HepG2 (cell line): ENCODE data around the gene FBLN5. TPM values are rescaled to one million over a fixed set of nuclear protein-coding genes. Genes with fewer than 3 reads are reported as not detected.

ENCODE experiments used
- ATAC-seq: fragments of 200-7000 bp; cut with Tn5 transposase; 3 replicates; pipeline ENCODE4 v1.9.1; 2020; ENCODE audit warnings: mild to moderate bottlenecking, moderate library complexity
- BruUV-seq: library from RNA; stranded (reverse); fragments of 400-500 nt; replicated peaks from 2 replicates; lab custom pipeline; 2021; lab: Mats Ljungman, UMichigan
- CTCF ChIA-PET: fragments of 300-600 bp; formaldehyde crosslinking; extraction: SDS; loops from one replicate; lab custom pipeline; 2021; ENCODE audit warnings: low total read pairs, inconsistent platforms, low intra/inter-chr PET ratio; lab: Yijun Ruan, JAX
- POLR2A ChIA-PET: fragments of 350-600 bp; sonication (Branson Sonifier 250); formaldehyde crosslinking; loops from one replicate; lab custom pipeline; 2020; ENCODE audit warnings: antibody characterized with exemption, inconsistent platforms; lab: Yijun Ruan, JAX
- DNase-seq: peaks from one replicate; pipeline ENCODE4 v3.0.0-alpha.2; 2015; ENCODE audit warnings: low spot score
- FAIRE-seq: peaks from 3 replicates; lab custom pipeline; 2011; peaks lifted over from hg19 to GRCh38; lab: Jason Lieb, UNC
- H2AFZ ChIP-seq: one replicate; pipeline ENCODE4 v1.6.1; 2011; ENCODE audit warnings: low read length, inconsistent platforms
- H3K27ac ChIP-seq: fragments of 300-600 bp; 3 replicates; pipeline ENCODE4 v1.8.0; 2011; ENCODE audit warnings: mixed run types, mild to moderate bottlenecking, mixed read lengths, low read length, inconsistent platforms; ENCODE audit not compliant: insufficient read depth; ENCODE audit errors: extremely low read length
- H3K27me3 ChIP-seq, 2 experiments: fragments of 200-600 bp in 1 of 2; 2 replicates in 1 of 2; 3 replicates in 1 of 2; pipeline versions ENCODE4 v1.6.0 to v1.8.0; 2011; ENCODE audit warnings: low read length in 2 of 2, mild to moderate bottlenecking in 2 of 2, moderate library complexity in 2 of 2, inconsistent platforms in 1 of 2; ENCODE audit not compliant: insufficient read depth in 2 of 2, control insufficient read depth in 1 of 2
- H3K36me3 ChIP-seq, 2 experiments: fragments of 200-600 bp in 1 of 2; replicated peaks in 1 of 2; 2 replicates in 1 of 2; 3 replicates in 1 of 2; pipeline versions ENCODE4 v1.5.1 to v1.8.0; 2011; ENCODE audit warnings: low read length in 2 of 2, inconsistent platforms in 1 of 2; ENCODE audit not compliant: insufficient read depth in 2 of 2, control insufficient read depth in 1 of 2
- H3K4me1 ChIP-seq: 2 replicates; pipeline ENCODE4 v1.5.1; 2012; ENCODE audit warnings: low read length, inconsistent platforms; ENCODE audit not compliant: insufficient read depth
- H3K4me2 ChIP-seq: 2 replicates; pipeline ENCODE4 v1.6.0; 2011; ENCODE audit warnings: low read depth, low read length, inconsistent platforms
- H3K4me3 ChIP-seq, 3 experiments: fragments of 200-600 bp in 1 of 3; sonication (generic), shearing (Covaris generic) in 1 of 3; replicated peaks in 1 of 3; 2 replicates each; pipeline ENCODE4 v1.5.1; 2011 to 2016; ENCODE audit warnings: low read length in 3 of 3, inconsistent platforms in 2 of 3, low read depth in 2 of 3, mild to moderate bottlenecking in 2 of 3, control low read depth in 1 of 3, mixed read lengths in 1 of 3; ENCODE audit not compliant: insufficient read depth in 1 of 3
- H3K79me2 ChIP-seq: one replicate; pipeline ENCODE4 v1.6.1; 2011; ENCODE audit warnings: low read length, inconsistent platforms; ENCODE audit not compliant: insufficient read depth
- H3K9ac ChIP-seq: 2 replicates; pipeline ENCODE4 v1.6.0; 2011; ENCODE audit warnings: mild to moderate bottlenecking, low read depth, low read length, inconsistent platforms; ENCODE audit not compliant: insufficient read depth
- H3K9me3 ChIP-seq: 2 replicates; pipeline ENCODE4 v1.5.1; 2012; ENCODE audit warnings: mild to moderate bottlenecking, low read length
- H4K20me1 ChIP-seq: 2 replicates; pipeline ENCODE4 v1.6.0; 2011; ENCODE audit warnings: inconsistent platforms, mild to moderate bottlenecking, low read length, moderate library complexity; ENCODE audit not compliant: insufficient read depth
- BORCS8-MEF2B ChIP-seq: sonication (generic); formaldehyde crosslinking; IDR thresholded peaks from 2 replicates; pipeline ENCODE4 v1.8.0; 2022; ENCODE audit warnings: mild to moderate bottlenecking, missing genetic modification reagents
- IRX3 ChIP-seq: sonication (generic); formaldehyde crosslinking; IDR thresholded peaks from 2 replicates; pipeline ENCODE4 v1.8.1; 2023; ENCODE audit warnings: mild to moderate bottlenecking, low read depth, missing genetic modification reagents, borderline replicate concordance
- JARID2 ChIP-seq: sonication (generic); formaldehyde crosslinking; IDR thresholded peaks from 2 replicates; pipeline ENCODE4 v1.8.1; 2023; ENCODE audit warnings: missing genetic modification reagents, inconsistent platforms; ENCODE audit not compliant: insufficient replicate concordance
- KLF13 ChIP-seq: sonication (generic); formaldehyde crosslinking; IDR thresholded peaks from 2 replicates; pipeline ENCODE4 v1.4.0; 2020; ENCODE audit warnings: mild to moderate bottlenecking, missing genetic modification reagents
- MYNN ChIP-seq: sonication (generic); formaldehyde crosslinking; IDR thresholded peaks from 2 replicates; pipeline ENCODE4 v1.4.0; 2020; ENCODE audit warnings: mild to moderate bottlenecking, low read depth, missing genetic modification reagents
- SP140L ChIP-seq: sonication (generic); formaldehyde crosslinking; IDR thresholded peaks from 2 replicates; pipeline ENCODE4 v1.4.0; 2020; ENCODE audit warnings: missing genetic modification reagents, borderline replicate concordance
- TARDBP ChIP-seq: sonication (generic); formaldehyde crosslinking; IDR thresholded peaks from 2 replicates; pipeline ENCODE4 v1.8.0; 2022; ENCODE audit warnings: mild to moderate bottlenecking, missing genetic modification reagents
- THRA ChIP-seq: sonication (generic); formaldehyde crosslinking; IDR thresholded peaks from 2 replicates; pipeline ENCODE4 v1.4.0; 2020; ENCODE audit warnings: missing genetic modification reagents, borderline replicate concordance
- TRIM24 ChIP-seq: sonication (generic); formaldehyde crosslinking; IDR thresholded peaks from 2 replicates; pipeline ENCODE4 v1.8.0; 2022; ENCODE audit warnings: mild to moderate bottlenecking, missing genetic modification reagents
- ZC3H13 ChIP-seq: sonication (generic); formaldehyde crosslinking; IDR thresholded peaks from 2 replicates; pipeline ENCODE4 v1.8.1; 2023; ENCODE audit warnings: mild to moderate bottlenecking, missing genetic modification reagents, moderate library complexity
- ZNF20 ChIP-seq: sonication (generic); formaldehyde crosslinking; IDR thresholded peaks from 2 replicates; pipeline ENCODE4 v1.4.0; 2020; ENCODE audit warnings: mild to moderate bottlenecking, moderate library complexity, missing genetic modification reagents
- ZNF501 ChIP-seq: sonication (generic); formaldehyde crosslinking; IDR thresholded peaks from 2 replicates; pipeline ENCODE4 v1.5.1; 2020; ENCODE audit warnings: mild to moderate bottlenecking, moderate library complexity, missing genetic modification reagents
- ZNF83 ChIP-seq: sonication (generic); formaldehyde crosslinking; IDR thresholded peaks from 2 replicates; pipeline ENCODE4 v1.4.0; 2020; ENCODE audit warnings: missing genetic modification reagents, mild to moderate bottlenecking, borderline replicate concordance
- WGBS: methylation state at CpG from one replicate; pipeline ENCODE4 v1.1.6; 2017; ENCODE audit warnings: low lambda C conversion rate; 5-methylcytosine and 5-hydroxymethylcytosine counted together
- in situ Hi-C: cut with HindIII; loops from 2 replicates; pipeline ENCODE4 v1.10.0; 2017; ENCODE audit warnings: low pct_unique_long_range_greater_than_20kb; ENCODE audit not compliant: extremely low pct_ligation_motif_present
- intact Hi-C: fragments of 100-400 bp; cut with micrococcal nuclease; formaldehyde crosslinking; loops from one replicate; pipeline ENCODE4 v1.10.0; 2022; ENCODE audit not compliant: unreplicated experiment
- polyA plus RNA-seq, 8 experiments: library from polyadenylated mRNA; depleted of rRNA in 3 of 8; stranded (reverse) in 7 of 8; unstranded in 1 of 8; fragments of >200 nt; fragmentation: Illumina TruSeq in 4 of 8; extraction: Trizol in 4 of 8; gene quantifications; 2 replicates each; pipeline versions ENCODE4 v1.2.1 to v1.2.3, GENCODE V29; 2011 to 2016; ENCODE audit warnings: low read depth in 4 of 8, missing spikeins in 1 of 8, mixed read lengths in 1 of 8; ENCODE audit not compliant: insufficient read depth in 1 of 8
- total RNA-seq, 5 experiments: library from RNA; depleted of rRNA; stranded (reverse); fragments of >200 nt; fragmentation: Illumina TruSeq; extraction: Trizol; gene quantifications; 2 replicates each; pipeline ENCODE4 v1.2.3, GENCODE V29; 2016; ENCODE audit warnings: low read depth in 1 of 5
- TF ChIP-seq, protein P1 (sequence below): sonication (generic); formaldehyde crosslinking; IDR thresholded peaks from 2 replicates; pipeline ENCODE4 v1.4.0; 2020; ENCODE audit warnings: mild to moderate bottlenecking, low read depth, missing genetic modification reagents
- TF ChIP-seq, protein P2 (sequence below): sonication (generic); formaldehyde crosslinking; IDR thresholded peaks from 2 replicates; pipeline ENCODE4 v1.5.0; 2020; ENCODE audit warnings: mild to moderate bottlenecking, missing genetic modification reagents, borderline replicate concordance
- TF ChIP-seq, protein P3 (sequence below): sonication (generic); formaldehyde crosslinking; IDR thresholded peaks from 2 replicates; pipeline ENCODE4 v1.4.0; 2020; ENCODE audit warnings: missing genetic modification reagents, low read depth, mild to moderate bottlenecking, borderline replicate concordance

Gene FBLN5
- total and polyA plus RNA-seq, 2 of the 13 experiments (the other 11 are each of a cell fraction or from before 2014, with no cell fraction given): 0.38 to 0.77 TPM

DNA sequence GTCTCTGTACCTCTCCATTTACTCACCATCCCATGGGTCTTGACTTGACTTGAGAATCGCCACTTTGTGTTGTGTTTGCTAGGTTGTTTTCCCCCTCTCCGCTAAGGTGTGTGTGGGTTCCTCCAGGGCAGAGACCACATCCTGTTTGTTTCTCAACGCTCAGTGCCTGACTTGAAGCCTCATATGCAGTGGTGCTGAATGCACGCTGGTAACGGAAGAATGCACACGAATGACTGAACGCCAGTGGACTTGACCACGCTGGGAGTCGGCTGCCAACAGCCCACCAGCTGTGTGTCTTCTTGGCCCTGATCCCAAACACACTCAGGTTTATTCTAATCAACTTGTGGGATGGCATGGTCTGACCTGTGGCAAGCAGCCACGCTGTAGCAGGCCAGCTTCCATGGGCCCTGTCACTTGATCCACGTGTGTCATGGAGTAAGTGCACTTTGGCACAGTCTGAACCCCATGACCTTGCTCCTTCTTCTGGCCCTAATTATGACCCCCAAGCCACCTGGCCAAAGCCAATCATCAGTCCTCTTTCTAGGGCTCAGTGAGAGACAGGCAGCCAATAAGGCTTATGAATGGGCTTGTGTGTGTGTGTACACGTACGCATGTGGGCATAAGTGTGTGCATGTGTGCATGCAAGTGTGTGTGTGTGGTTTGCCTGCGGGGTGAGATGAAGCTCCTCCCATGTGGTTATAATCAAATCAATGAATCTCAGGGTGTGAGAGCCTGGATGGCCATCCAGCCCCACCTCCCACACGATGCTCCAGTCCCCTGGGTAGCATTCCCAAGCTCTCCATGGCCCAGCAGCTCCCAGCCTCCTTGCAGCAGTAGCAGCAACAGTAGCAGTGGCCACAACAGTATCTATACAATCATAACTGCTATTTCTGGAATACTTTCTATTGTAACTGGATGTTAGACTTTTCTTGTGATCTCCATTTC is 73.8 kb downstream of the FBLN5 start:
- Histone ChIP-seq H3K36me3 (no peaks in the 10 kb centered on the region), H3K27ac (no peak overlapping the region), H3K79me2 (no peaks in the 10 kb centered on the region), H3K4me2 (no peak overlapping the region), H3K4me3 (no peak overlapping the region), H3K4me1 (peaks cover 38% of the 10 kb centered on the region), H4K20me1 (no peaks in the 10 kb centered on the region), H3K9ac (no peak overlapping the region), H2AFZ (no peak overlapping the region), H3K27me3 (0 out of 5 replicates have a peak, but pooled peaks cover 0 to 2% of the 10 kb centered on the region in 2 experiments), H3K9me3 (no peaks in the 10 kb centered on the region)
- no TSS peak for BruUV-seq
- DNase-seq (no peak), ATAC-seq (no peak), FAIRE-seq (no peak)
- ChIA-PET CTCF (no interaction called here), POLR2A (no interaction called here)
- intact Hi-C loops (no loop called here), in situ Hi-C loops (no loop called here)
- 71% methylated on average over 15 of the region's 15 CpGs for WGBS
- TF ChIP-seq MYNN (CRISPR knock-in tag): no peak
- no peak for TF ChIP-seq TARDBP (CRISPR knock-in tag)
- TF ChIP-seq, protein P1, sequence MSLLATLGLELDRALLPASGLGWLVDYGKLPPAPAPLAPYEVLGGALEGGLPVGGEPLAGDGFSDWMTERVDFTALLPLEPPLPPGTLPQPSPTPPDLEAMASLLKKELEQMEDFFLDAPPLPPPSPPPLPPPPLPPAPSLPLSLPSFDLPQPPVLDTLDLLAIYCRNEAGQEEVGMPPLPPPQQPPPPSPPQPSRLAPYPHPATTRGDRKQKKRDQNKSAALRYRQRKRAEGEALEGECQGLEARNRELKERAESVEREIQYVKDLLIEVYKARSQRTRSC (CRISPR knock-in tag): no peak
- no peak for TF ChIP-seq ZNF501
- no peak for TF ChIP-seq JARID2
- no peak for TF ChIP-seq ZNF83
- no peak for TF ChIP-seq IRX3 (CRISPR knock-in tag)
- no peak for TF ChIP-seq ZC3H13 (CRISPR knock-in tag)
- no peak for TF ChIP-seq SP140L (CRISPR knock-in tag)
- no peak for TF ChIP-seq THRA (CRISPR knock-in tag)
- TF ChIP-seq, protein P2, sequence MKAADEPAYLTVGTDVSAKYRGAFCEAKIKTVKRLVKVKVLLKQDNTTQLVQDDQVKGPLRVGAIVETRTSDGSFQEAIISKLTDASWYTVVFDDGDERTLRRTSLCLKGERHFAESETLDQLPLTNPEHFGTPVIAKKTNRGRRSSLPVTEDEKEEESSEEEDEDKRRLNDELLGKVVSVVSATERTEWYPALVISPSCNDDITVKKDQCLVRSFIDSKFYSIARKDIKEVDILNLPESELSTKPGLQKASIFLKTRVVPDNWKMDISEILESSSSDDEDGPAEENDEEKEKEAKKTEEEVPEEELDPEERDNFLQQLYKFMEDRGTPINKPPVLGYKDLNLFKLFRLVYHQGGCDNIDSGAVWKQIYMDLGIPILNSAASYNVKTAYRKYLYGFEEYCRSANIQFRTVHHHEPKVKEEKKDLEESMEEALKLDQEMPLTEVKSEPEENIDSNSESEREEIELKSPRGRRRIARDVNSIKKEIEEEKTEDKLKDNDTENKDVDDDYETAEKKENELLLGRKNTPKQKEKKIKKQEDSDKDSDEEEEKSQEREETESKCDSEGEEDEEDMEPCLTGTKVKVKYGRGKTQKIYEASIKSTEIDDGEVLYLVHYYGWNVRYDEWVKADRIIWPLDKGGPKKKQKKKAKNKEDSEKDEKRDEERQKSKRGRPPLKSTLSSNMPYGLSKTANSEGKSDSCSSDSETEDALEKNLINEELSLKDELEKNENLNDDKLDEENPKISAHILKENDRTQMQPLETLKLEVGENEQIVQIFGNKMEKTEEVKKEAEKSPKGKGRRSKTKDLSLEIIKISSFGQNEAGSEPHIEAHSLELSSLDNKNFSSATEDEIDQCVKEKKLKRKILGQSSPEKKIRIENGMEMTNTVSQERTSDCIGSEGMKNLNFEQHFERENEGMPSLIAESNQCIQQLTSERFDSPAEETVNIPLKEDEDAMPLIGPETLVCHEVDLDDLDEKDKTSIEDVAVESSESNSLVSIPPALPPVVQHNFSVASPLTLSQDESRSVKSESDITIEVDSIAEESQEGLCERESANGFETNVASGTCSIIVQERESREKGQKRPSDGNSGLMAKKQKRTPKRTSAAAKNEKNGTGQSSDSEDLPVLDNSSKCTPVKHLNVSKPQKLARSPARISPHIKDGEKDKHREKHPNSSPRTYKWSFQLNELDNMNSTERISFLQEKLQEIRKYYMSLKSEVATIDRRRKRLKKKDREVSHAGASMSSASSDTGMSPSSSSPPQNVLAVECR (CRISPR knock-in tag): no peak
- no peak for TF ChIP-seq KLF13 (CRISPR knock-in tag)
- no peak for TF ChIP-seq ZNF20 (CRISPR knock-in tag)
- no peak for TF ChIP-seq TRIM24 (CRISPR knock-in tag)
- TF ChIP-seq, protein P3, sequence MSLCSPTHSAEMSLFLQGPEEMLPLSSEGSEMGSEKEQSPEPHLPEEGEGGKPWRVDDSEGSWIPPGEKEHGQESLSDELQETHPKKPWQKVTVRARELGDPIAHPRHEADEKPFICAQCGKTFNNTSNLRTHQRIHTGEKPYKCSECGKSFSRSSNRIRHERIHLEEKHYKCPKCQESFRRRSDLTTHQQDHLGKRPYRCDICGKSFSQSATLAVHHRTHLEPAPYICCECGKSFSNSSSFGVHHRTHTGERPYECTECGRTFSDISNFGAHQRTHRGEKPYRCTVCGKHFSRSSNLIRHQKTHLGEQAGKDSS: no peak
- TF ChIP-seq BORCS8-MEF2B: no peak
